ENCODE measurements around the gene TUBB4B.
"Not testable (repeated sequence)": the region's sequence is repeated elsewhere in the genome, so short reads cannot be mapped to it uniquely, and the experiment has no call there.

DNA sequence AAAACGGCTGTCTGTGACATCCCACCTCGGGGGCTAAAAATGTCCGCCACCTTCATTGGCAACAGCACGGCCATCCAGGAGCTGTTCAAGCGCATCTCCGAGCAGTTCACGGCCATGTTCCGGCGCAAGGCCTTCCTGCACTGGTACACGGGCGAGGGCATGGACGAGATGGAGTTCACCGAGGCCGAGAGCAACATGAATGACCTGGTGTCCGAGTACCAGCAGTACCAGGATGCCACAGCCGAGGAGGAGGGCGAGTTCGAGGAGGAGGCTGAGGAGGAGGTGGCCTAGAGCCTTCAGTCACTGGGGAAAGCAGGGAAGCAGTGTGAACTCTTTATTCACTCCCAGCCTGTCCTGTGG lies 2.2 kb downstream of the TUBB4B start:
- TF ChIP-seq, protein P1, sequence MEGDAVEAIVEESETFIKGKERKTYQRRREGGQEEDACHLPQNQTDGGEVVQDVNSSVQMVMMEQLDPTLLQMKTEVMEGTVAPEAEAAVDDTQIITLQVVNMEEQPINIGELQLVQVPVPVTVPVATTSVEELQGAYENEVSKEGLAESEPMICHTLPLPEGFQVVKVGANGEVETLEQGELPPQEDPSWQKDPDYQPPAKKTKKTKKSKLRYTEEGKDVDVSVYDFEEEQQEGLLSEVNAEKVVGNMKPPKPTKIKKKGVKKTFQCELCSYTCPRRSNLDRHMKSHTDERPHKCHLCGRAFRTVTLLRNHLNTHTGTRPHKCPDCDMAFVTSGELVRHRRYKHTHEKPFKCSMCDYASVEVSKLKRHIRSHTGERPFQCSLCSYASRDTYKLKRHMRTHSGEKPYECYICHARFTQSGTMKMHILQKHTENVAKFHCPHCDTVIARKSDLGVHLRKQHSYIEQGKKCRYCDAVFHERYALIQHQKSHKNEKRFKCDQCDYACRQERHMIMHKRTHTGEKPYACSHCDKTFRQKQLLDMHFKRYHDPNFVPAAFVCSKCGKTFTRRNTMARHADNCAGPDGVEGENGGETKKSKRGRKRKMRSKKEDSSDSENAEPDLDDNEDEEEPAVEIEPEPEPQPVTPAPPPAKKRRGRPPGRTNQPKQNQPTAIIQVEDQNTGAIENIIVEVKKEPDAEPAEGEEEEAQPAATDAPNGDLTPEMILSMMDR (IDR thresholded peaks at IDR 0.05), result not testable (repeated sequence)
- not testable (repeated sequence) for TF ChIP-seq NR3C1 (IDR thresholded peaks at IDR 0.05); EP300 (IDR thresholded peaks at IDR 0.05); RAD21 (conservative IDR thresholded peaks at IDR 0.05 in 1 of 2, IDR thresholded peaks at IDR 0.05 in 1 of 2); KDM1A (IDR thresholded peaks at IDR 0.05; ENCODE audit: low read depth); POLR2A (IDR thresholded peaks at IDR 0.05; ENCODE audit: low read length)
- TF ChIP-seq, protein P2, sequence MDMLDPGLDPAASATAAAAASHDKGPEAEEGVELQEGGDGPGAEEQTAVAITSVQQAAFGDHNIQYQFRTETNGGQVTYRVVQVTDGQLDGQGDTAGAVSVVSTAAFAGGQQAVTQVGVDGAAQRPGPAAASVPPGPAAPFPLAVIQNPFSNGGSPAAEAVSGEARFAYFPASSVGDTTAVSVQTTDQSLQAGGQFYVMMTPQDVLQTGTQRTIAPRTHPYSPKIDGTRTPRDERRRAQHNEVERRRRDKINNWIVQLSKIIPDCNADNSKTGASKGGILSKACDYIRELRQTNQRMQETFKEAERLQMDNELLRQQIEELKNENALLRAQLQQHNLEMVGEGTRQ (IDR thresholded peaks at IDR 0.05), result not testable (repeated sequence)
- TF ChIP-seq, protein P3, sequence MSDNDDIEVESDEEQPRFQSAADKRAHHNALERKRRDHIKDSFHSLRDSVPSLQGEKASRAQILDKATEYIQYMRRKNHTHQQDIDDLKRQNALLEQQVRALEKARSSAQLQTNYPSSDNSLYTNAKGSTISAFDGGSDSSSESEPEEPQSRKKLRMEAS (IDR thresholded peaks at IDR 0.05), result not testable (repeated sequence)

All from A549 (cell line).